GM06990 (cell line): Measurements from ENCODE around the gene LPCAT1.

ENCODE experiments used
- DNase-seq: peaks from one replicate; pipeline ENCODE4 v3.0.0-alpha.2; 2011; ENCODE audit not compliant: insufficient read length; ENCODE audit errors: extremely low read depth
- H3K27me3 ChIP-seq: replicated peaks from 2 replicates; pipeline ENCODE4 v1.6.0; 2011; ENCODE audit warnings: low read length; ENCODE audit not compliant: control insufficient read depth, insufficient read depth
- H3K36me3 ChIP-seq: 2 replicates; pipeline ENCODE4 v1.5.1; 2011; ENCODE audit warnings: low read length; ENCODE audit not compliant: control insufficient read depth, insufficient read depth
- H3K4me3 ChIP-seq: replicated peaks from 2 replicates; pipeline ENCODE4 v1.5.1; 2011; ENCODE audit warnings: low read depth, mild to moderate bottlenecking, control low read depth, low read length
- TF ChIP-seq, protein P1 (sequence below): IDR thresholded peaks from 2 replicates; pipeline ENCODE4 v1.5.1; 2011; ENCODE audit warnings: low read length, control low read depth, mild to moderate bottlenecking, inconsistent platforms; ENCODE audit not compliant: insufficient read depth, poor library complexity, severe bottlenecking

LPCAT1 gene

DNA sequence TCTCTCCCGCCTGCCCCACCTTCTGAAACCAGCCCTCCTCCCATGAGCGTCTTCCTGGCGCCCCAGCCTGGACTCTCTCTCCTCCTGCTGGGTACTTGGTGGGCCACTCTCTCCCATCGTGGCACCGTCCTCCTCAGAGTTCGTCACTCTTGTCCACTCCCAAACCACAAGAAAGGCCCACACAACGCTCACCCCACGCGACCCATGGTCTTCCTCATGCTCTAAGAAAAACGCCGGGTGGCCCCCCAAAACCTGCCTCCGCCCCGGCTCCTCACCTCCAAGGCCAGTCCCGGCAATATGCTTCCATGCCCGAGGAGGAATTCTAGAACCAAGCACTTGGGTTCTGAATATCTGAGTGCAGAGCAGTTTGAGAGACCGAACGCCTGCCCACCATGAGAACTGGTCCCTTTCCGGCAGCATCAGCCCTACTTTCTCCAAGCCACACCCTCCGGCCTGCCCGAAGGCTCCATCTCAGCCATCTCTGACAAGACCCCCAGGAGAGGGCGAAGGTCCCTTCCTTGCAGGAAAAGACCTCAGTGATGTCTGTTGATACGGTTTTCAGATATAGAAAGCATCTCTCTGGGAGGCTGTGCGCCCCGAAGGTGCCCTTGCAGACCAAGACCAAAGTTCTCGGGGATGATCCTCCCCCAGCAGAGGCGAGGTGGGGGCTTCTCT lies 93.5 kb downstream of the LPCAT1 start:
- no peaks in the 10 kb centered on the region for H3K27me3 ChIP-seq
- no peak overlapping the region for H3K4me3 ChIP-seq
- TF ChIP-seq, protein P1, sequence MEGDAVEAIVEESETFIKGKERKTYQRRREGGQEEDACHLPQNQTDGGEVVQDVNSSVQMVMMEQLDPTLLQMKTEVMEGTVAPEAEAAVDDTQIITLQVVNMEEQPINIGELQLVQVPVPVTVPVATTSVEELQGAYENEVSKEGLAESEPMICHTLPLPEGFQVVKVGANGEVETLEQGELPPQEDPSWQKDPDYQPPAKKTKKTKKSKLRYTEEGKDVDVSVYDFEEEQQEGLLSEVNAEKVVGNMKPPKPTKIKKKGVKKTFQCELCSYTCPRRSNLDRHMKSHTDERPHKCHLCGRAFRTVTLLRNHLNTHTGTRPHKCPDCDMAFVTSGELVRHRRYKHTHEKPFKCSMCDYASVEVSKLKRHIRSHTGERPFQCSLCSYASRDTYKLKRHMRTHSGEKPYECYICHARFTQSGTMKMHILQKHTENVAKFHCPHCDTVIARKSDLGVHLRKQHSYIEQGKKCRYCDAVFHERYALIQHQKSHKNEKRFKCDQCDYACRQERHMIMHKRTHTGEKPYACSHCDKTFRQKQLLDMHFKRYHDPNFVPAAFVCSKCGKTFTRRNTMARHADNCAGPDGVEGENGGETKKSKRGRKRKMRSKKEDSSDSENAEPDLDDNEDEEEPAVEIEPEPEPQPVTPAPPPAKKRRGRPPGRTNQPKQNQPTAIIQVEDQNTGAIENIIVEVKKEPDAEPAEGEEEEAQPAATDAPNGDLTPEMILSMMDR: no peak
- H3K36me3 ChIP-seq: no peaks in the 10 kb centered on the region
- DNase-seq: no peak

DNA sequence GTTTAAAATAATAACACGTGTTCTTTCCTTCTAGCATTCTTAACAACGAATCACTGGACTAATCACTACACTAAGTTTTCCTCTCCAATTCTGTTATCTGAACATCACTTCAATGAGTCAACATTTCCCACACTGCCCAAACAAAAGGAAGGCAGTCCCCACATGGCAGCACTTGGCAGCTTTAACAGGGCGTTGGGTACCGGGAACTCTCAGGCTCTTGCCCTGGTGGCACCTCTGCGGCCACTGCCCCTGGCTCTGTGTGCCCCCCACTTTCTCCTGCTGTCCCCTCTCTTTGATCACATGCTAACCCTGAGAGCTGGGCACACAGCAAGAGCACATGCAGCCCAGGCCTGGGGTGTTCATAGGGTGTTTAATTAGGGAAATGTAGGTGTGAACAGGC lies 94.3 kb downstream of the LPCAT1 start:
- no peak overlapping the region for H3K4me3 ChIP-seq
- H3K36me3 ChIP-seq: no peaks in the 10 kb centered on the region
- no peaks in the 10 kb centered on the region for H3K27me3 ChIP-seq
- TF ChIP-seq, protein P1: no peak
- DNase-seq: no peak

DNA sequence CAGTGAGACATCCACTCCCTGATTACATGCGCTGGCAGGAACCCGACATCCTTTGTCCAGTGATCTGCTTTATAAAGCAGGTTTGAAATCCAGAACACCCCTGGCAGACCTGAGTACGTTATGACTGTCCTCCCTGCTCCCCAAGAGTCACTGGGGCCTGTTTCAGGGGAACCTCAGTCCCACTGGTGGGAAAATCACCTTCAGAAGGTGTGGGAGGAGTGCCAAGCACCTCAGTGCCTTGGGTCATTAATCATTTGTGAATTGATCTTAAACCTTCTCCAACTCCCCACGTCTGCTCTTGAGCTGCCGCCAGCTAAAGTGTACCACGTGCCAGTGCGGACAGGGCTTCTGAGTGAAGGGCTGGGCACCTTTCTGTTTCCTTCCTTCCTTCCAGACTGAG lies 94.7 kb downstream of the LPCAT1 start:
- TF ChIP-seq, protein P1: no peak
- H3K27me3 ChIP-seq: no peaks in the 10 kb centered on the region
- H3K4me3 ChIP-seq: no peak overlapping the region
- no peaks in the 10 kb centered on the region for H3K36me3 ChIP-seq
- no peak for DNase-seq

DNA sequence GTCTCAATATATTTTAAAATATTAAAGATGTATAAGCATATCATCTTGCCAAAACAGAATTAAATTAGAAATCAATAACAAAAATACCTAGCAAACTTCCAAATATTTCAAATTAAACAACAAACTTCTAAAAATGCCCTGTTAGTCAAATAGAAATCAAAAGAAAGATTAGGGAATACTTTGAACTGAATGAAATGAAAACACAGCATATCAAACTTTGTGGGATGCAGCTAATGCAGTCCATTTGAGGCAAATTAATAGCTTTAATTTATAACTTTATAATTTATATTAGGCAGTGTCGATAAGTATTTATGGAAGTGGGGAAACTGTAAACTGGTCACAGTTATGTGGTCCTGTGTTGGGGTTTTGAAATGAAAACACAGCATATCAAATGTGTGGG lies 95.7 kb downstream of the LPCAT1 start:
- H3K27me3 ChIP-seq: no peaks in the 10 kb centered on the region
- DNase-seq: no peak
- no peak overlapping the region for H3K4me3 ChIP-seq
- no peaks in the 10 kb centered on the region for H3K36me3 ChIP-seq
- TF ChIP-seq, protein P1: no peak

DNA sequence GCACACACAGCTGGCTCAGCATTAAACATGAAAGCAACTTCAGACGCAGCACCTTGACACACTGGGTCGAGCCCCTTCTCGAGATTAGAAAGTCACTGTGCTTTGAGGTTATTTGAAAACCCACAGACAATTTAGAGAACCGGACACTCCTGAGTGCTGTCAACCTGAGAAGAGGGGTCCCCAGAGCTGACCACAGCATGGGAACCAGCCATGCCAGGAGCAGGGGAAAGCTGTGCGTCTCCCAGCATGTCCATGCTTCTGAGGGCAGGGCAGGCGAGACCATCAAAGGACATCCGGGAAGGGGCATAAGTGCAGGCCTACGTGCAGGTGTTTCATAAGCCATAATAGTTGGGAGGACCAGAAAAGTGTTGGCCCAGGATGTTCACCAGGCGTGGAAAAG lies 99.0 kb downstream of the LPCAT1 start:
- TF ChIP-seq, protein P1: no peak
- no peak for DNase-seq
- H3K27me3 ChIP-seq: no peaks in the 10 kb centered on the region

More for the DNA sequence above, 99.0 kb downstream of the LPCAT1 start:
- H3K4me3 ChIP-seq: no peak overlapping the region
- H3K36me3 ChIP-seq: no peaks in the 10 kb centered on the region
